K562 (cell line): Measurements from ENCODE around the gene SLC35D2. TPM values are rescaled to one million over a fixed set of nuclear protein-coding genes. Genes with fewer than 3 reads are reported as not detected.

Experiments
- ATAC-seq: fragments of 200-7000 bp; cut with Tn5 transposase; 3 replicates; pipeline ENCODE4 v1.9.1; 2020; ENCODE audit warnings: moderate library complexity
- BruUV-seq: library from RNA; stranded (reverse); fragments of 400-500 nt; replicated peaks from 2 replicates; lab custom pipeline; 2021; lab: Mats Ljungman, UMichigan
- CTCF ChIA-PET: fragments of 300-600 bp; formaldehyde crosslinking; extraction: SDS; loops from one replicate; lab custom pipeline; 2021; ENCODE audit warnings: low intra/inter-chr PET ratio; lab: Yijun Ruan, JAX
- POLR2A ChIA-PET: fragments of 300-600, 350-650 bp; sonication (Branson Sonifier 250); formaldehyde crosslinking; extraction: SDS; loops from one replicate; lab custom pipeline; 2021; ENCODE audit warnings: antibody characterized with exemption, inconsistent platforms; lab: Yijun Ruan, JAX
- DNase-seq, 4 experiments: peaks; one replicate each; pipeline versions ENCODE4 v3.0.0 to v3.0.0-alpha.2; 2011 to 2018; ENCODE audit warnings: low spot score in 3 of 4, mixed read lengths in 3 of 4; ENCODE audit errors: extremely low read depth in 1 of 4
- FAIRE-seq: peaks from 2 replicates; lab custom pipeline; 2011; peaks lifted over from hg19 to GRCh38; lab: Jason Lieb, UNC
- H2AFZ ChIP-seq: 2 replicates; pipeline ENCODE4 v1.6.0; 2011; ENCODE audit warnings: low read depth, low read length, control low read depth, inconsistent platforms
- H3K27ac ChIP-seq: fragments of 200-600 bp; 3 replicates; pipeline ENCODE4 v1.8.0; 2011; ENCODE audit warnings: low read depth, mild to moderate bottlenecking, control low read depth, inconsistent platforms, low read length, moderate library complexity, mixed read lengths; ENCODE audit errors: extremely low read depth
- H3K27me3 ChIP-seq, 2 experiments: fragments of 300-600 bp in 1 of 2; 2 replicates in 1 of 2; 3 replicates in 1 of 2; pipeline versions ENCODE4 v1.6.0 to v1.8.0; 2011; ENCODE audit warnings: inconsistent platforms in 2 of 2, low read length in 2 of 2, mild to moderate bottlenecking in 1 of 2, mixed read lengths in 1 of 2, moderate library complexity in 1 of 2; ENCODE audit not compliant: control insufficient read depth in 2 of 2, insufficient read depth in 2 of 2
- H3K36me3 ChIP-seq: fragments of 300-600 bp; 3 replicates; pipeline ENCODE4 v1.8.0; 2011; ENCODE audit warnings: mild to moderate bottlenecking, low read length, inconsistent platforms; ENCODE audit not compliant: control insufficient read depth, insufficient read depth
- H3K4me1 ChIP-seq, 2 experiments: fragments of 200-600 bp in 1 of 2; replicated peaks in 1 of 2; 2 replicates in 1 of 2; 3 replicates in 1 of 2; pipeline versions ENCODE4 v1.5.1 to v1.8.0; 2011; ENCODE audit warnings: inconsistent platforms in 2 of 2, low read length in 2 of 2, mild to moderate bottlenecking in 1 of 2, mixed read lengths in 1 of 2, moderate library complexity in 1 of 2; ENCODE audit not compliant: control insufficient read depth in 2 of 2, insufficient read depth in 2 of 2
- H3K4me2 ChIP-seq: 2 replicates; pipeline ENCODE4 v1.6.1; 2011; ENCODE audit warnings: low read length, control low read depth, inconsistent platforms, mixed read lengths; ENCODE audit not compliant: insufficient read depth
- H3K4me3 ChIP-seq: fragments of 200-600 bp; sonication (generic), shearing (Covaris generic); 2 replicates; pipeline ENCODE4 v1.5.1; 2016; ENCODE audit warnings: control low read depth, inconsistent platforms
- H3K79me2 ChIP-seq: fragments of 200-600 bp; 3 replicates; pipeline ENCODE4 v1.8.0; 2011; ENCODE audit warnings: low read length, inconsistent platforms; ENCODE audit not compliant: control insufficient read depth, insufficient read depth
- H3K9ac ChIP-seq, 2 experiments: 2 replicates each; pipeline versions ENCODE4 v1.6.0 to v1.6.1; 2011; ENCODE audit warnings: low read depth in 2 of 2, low read length in 2 of 2, control low read depth in 1 of 2, inconsistent platforms in 1 of 2, mild to moderate bottlenecking in 1 of 2, mixed read lengths in 1 of 2; ENCODE audit not compliant: insufficient read depth in 1 of 2
- H3K9me1 ChIP-seq: one replicate; pipeline ENCODE4 v1.6.0; 2011; ENCODE audit warnings: inconsistent platforms, mild to moderate bottlenecking, low read length, moderate library complexity; ENCODE audit not compliant: control insufficient read depth, insufficient read depth
- H3K9me3 ChIP-seq: replicated peaks from 2 replicates; pipeline ENCODE4 v1.5.1; 2011; ENCODE audit warnings: low read depth, low read length, inconsistent platforms; ENCODE audit not compliant: control insufficient read depth, insufficient read depth
- H4K20me1 ChIP-seq: replicated peaks from 2 replicates; pipeline ENCODE4 v1.6.1; 2011; ENCODE audit warnings: low read length, inconsistent platforms, mixed read lengths; ENCODE audit not compliant: control insufficient read depth, insufficient read depth
- HMG20B ChIP-seq: fragments of 250-450 bp; sonication (Bioruptor Pico); IDR thresholded peaks from 2 replicates; pipeline ENCODE4 v1.5.0; 2021; ENCODE audit warnings: mild to moderate bottlenecking
- ILF3 ChIP-seq: fragments of 450-650 bp; IDR thresholded peaks from 2 replicates; pipeline ENCODE4 v1.6.1; 2018; ENCODE audit warnings: antibody characterized with exemption, mild to moderate bottlenecking, moderate library complexity, borderline replicate concordance
- LCOR ChIP-seq: sonication (generic); formaldehyde crosslinking; IDR thresholded peaks from 2 replicates; pipeline ENCODE4 v1.8.0; 2022; ENCODE audit warnings: mild to moderate bottlenecking, missing genetic modification reagents
- NFE2L1 ChIP-seq: fragments of 450-650 bp; IDR thresholded peaks from 2 replicates; pipeline ENCODE4 v1.6.1; 2016; ENCODE audit warnings: missing genetic modification characterization, low read depth, mild to moderate bottlenecking, missing compliant biosample characterization, moderate library complexity, borderline replicate concordance
- SAP30 ChIP-seq: fragments of 200-600 bp; sonication (generic); IDR thresholded peaks from 2 replicates; pipeline ENCODE4 v1.6.1; 2012; ENCODE audit warnings: borderline replicate concordance, low read depth, mild to moderate bottlenecking, moderate library complexity, low read length, control low read depth, inconsistent platforms; ENCODE audit not compliant: insufficient read depth, poor library complexity, severe bottlenecking
- TOE1 ChIP-seq, 2 experiments: fragments of 450-650 bp in 1 of 2; sonication (generic) in 1 of 2; formaldehyde crosslinking in 1 of 2; IDR thresholded peaks; 2 replicates each; pipeline versions ENCODE4 v1.7.1 to v1.8.0; 2016 to 2022; ENCODE audit warnings: borderline replicate concordance in 2 of 2, mild to moderate bottlenecking in 2 of 2, antibody characterized with exemption in 1 of 2, inconsistent platforms in 1 of 2, low read depth in 1 of 2, missing genetic modification reagents in 1 of 2, moderate library complexity in 1 of 2
- ZBTB8A ChIP-seq: fragments of 450-650 bp; IDR thresholded peaks from 2 replicates; pipeline ENCODE4 v1.6.1; 2018; ENCODE audit warnings: mild to moderate bottlenecking, moderate library complexity; ENCODE audit not compliant: partially characterized antibody
- ZNF212 ChIP-seq: fragments of 450-650 bp; formaldehyde crosslinking; IDR thresholded peaks from 2 replicates; pipeline ENCODE4 v1.4.0; 2020; ENCODE audit warnings: mild to moderate bottlenecking
- ZNF561 ChIP-seq: fragments of 450-650 bp; formaldehyde crosslinking; conservative IDR thresholded peaks from 2 replicates; pipeline ENCODE4 v1.4.0; 2020; ENCODE audit warnings: mild to moderate bottlenecking, moderate library complexity
- ZNF77 ChIP-seq: fragments of 250-450 bp; sonication (Bioruptor Pico); IDR thresholded peaks from 2 replicates; pipeline ENCODE4 v1.5.0; 2020
- WGBS: fragments of 100-300 bp; shearing (Covaris generic); methylation state at CpG from one replicate; pipeline ENCODE4 v1.1.6; 2016; ENCODE audit warnings: low coverage, mixed read lengths; ENCODE audit not compliant: insufficient coverage; ENCODE audit errors: missing lambda C conversion rate; 5-methylcytosine and 5-hydroxymethylcytosine counted together
- in situ Hi-C: fragments of 300-500 bp; cut with MboI; formaldehyde crosslinking; loops from 4 replicates; pipeline ENCODE4 v1.15.0; 2018; ENCODE audit warnings: inconsistent platforms, mixed read lengths
- intact Hi-C: fragments of 100-400 bp; cut with micrococcal nuclease; formaldehyde crosslinking; loops from 2 replicates; pipeline ENCODE4 v1.14.2; 2022
- polyA plus RNA-seq, 8 experiments: library from polyadenylated mRNA; depleted of rRNA in 4 of 8; stranded (reverse) in 5 of 8; unstranded in 3 of 8; fragments of >200 nt; fragmentation: Nextera tagmentation in 2 of 8; fragmentation: Illumina TruSeq in 1 of 8; extraction: Ambion mirVana in 2 of 8; extraction: Trizol in 1 of 8; gene quantifications; 2 replicates each; pipeline versions ENCODE4 v1.2.1 to v1.2.3, GENCODE V29; 2011 to 2014; ENCODE audit warnings: inconsistent platforms in 1 of 8, missing spikeins in 1 of 8
- total RNA-seq, 7 experiments: library from RNA; depleted of rRNA in 6 of 7; stranded (reverse); fragments of >200 nt in 6 of 7; fragmentation: Illumina TruSeq in 2 of 7; extraction: Trizol in 2 of 7; gene quantifications; 2 replicates each; pipeline versions ENCODE4 v1.2.1 to v1.2.3, GENCODE V29; 2011 to 2021; ENCODE audit warnings: low replicate concordance in 1 of 7
- TF ChIP-seq, protein P1 (sequence below): sonication (generic); formaldehyde crosslinking; IDR thresholded peaks from 2 replicates; pipeline ENCODE4 v1.8.0; 2023; ENCODE audit warnings: mild to moderate bottlenecking, missing genetic modification reagents
- TF ChIP-seq, protein P2 (sequence below): fragments of 200-400 bp; formaldehyde crosslinking; IDR thresholded peaks from 2 replicates; pipeline ENCODE4 v1.6.1; 2017; ENCODE audit warnings: mild to moderate bottlenecking, low read depth, low read length, moderate library complexity
- TF ChIP-seq, protein P3 (sequence below): sonication (generic); formaldehyde crosslinking; IDR thresholded peaks from 2 replicates; pipeline ENCODE4 v1.8.1; 2023; ENCODE audit warnings: mild to moderate bottlenecking, missing genetic modification reagents, moderate library complexity

The SLC35D2 gene
- total and polyA plus RNA-seq, 9 of the 15 experiments (the other 6 are each of a cell fraction or from before 2014, with no cell fraction given): 2.9 to 14.9 (median 11.7) TPM

DNA sequence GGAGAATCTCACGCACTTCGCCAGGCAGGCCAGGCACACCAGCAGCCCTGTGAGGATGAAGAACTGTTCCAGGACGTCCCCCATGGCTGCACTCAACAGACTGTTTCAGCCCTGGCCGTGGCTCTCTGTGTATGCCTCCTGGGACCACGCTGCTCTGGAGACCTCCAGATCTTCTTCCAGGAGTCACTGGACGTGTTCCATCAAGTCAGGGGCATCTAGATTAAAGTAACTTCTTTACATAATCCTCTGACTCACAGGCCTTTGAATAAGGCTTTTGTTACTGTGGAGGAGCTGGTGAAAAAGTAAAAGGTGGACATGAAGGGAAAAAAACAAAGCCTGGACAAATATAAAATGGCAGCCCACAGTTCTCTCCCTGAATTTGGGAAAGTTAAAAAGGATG is 81.5 kb downstream of the SLC35D2 start, which contains the start of gene HSD17B3:
HSD17B3 (minus strand) TSS at position 156 of the 400 bp plus-strand sequence; CDS start at position 84, 72 bp downstream.
- TF ChIP-seq NFE2L1 (tag) (no peak), ZBTB8A (no peak), ZNF561 (CRISPR knock-in tag) (no peak), TOE1 (IDR thresholded peaks at IDR 0.05; ENCODE audit: borderline replicate concordance) (no peak), TOE1 (CRISPR knock-in tag; IDR thresholded peaks at IDR 0.05; ENCODE audit: borderline replicate concordance, low read depth) (no peak), ZNF212 (CRISPR knock-in tag) (no peak), ZNF77 (no peak), HMG20B (CRISPR knock-in tag) (no peak), LCOR (CRISPR knock-in tag) (no peak), SAP30 (no peak), ILF3 (no peak)
- TF ChIP-seq, protein P1, sequence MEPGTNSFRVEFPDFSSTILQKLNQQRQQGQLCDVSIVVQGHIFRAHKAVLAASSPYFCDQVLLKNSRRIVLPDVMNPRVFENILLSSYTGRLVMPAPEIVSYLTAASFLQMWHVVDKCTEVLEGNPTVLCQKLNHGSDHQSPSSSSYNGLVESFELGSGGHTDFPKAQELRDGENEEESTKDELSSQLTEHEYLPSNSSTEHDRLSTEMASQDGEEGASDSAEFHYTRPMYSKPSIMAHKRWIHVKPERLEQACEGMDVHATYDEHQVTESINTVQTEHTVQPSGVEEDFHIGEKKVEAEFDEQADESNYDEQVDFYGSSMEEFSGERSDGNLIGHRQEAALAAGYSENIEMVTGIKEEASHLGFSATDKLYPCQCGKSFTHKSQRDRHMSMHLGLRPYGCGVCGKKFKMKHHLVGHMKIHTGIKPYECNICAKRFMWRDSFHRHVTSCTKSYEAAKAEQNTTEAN (CRISPR knock-in tag): no peak
- TF ChIP-seq, protein P2, sequence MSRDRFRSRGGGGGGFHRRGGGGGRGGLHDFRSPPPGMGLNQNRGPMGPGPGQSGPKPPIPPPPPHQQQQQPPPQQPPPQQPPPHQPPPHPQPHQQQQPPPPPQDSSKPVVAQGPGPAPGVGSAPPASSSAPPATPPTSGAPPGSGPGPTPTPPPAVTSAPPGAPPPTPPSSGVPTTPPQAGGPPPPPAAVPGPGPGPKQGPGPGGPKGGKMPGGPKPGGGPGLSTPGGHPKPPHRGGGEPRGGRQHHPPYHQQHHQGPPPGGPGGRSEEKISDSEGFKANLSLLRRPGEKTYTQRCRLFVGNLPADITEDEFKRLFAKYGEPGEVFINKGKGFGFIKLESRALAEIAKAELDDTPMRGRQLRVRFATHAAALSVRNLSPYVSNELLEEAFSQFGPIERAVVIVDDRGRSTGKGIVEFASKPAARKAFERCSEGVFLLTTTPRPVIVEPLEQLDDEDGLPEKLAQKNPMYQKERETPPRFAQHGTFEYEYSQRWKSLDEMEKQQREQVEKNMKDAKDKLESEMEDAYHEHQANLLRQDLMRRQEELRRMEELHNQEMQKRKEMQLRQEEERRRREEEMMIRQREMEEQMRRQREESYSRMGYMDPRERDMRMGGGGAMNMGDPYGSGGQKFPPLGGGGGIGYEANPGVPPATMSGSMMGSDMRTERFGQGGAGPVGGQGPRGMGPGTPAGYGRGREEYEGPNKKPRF: no peak
- TF ChIP-seq, protein P3, sequence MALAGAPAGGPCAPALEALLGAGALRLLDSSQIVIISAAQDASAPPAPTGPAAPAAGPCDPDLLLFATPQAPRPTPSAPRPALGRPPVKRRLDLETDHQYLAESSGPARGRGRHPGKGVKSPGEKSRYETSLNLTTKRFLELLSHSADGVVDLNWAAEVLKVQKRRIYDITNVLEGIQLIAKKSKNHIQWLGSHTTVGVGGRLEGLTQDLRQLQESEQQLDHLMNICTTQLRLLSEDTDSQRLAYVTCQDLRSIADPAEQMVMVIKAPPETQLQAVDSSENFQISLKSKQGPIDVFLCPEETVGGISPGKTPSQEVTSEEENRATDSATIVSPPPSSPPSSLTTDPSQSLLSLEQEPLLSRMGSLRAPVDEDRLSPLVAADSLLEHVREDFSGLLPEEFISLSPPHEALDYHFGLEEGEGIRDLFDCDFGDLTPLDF (CRISPR knock-in tag): no peak
- H4K20me1 ChIP-seq: no peaks in the 10 kb centered on the region
- H3K79me2 ChIP-seq: no peaks in the 10 kb centered on the region
- ChIA-PET POLR2A (no interaction called here), CTCF (no interaction called here)
- H3K4me3 ChIP-seq: no peak within 1 kb of the TSS
- FAIRE-seq (no peak), DNase-seq (no peak), ATAC-seq (no peak)
- H3K27me3 ChIP-seq: 0 out of 5 replicates have a peak, but pooled peaks cover 0 to 2% of the 10 kb centered on the region in 2 experiments
- no TSS peak for BruUV-seq
- no peak within 1 kb of the TSS for H2AFZ ChIP-seq
- no peak within 1 kb of the TSS for H3K9ac ChIP-seq
- H3K9me3 ChIP-seq: no peaks in the 10 kb centered on the region; the same call in 1 of the 2 replicates
- in situ Hi-C loops: no loop called here
- no peak within 1 kb of the TSS for H3K4me2 ChIP-seq
- H3K9me1 ChIP-seq: no peaks in the 10 kb centered on the region
- H3K4me1 ChIP-seq: no peaks in the 10 kb centered on the region; a peak in 1 of 5 replicates
- no peaks in the 10 kb centered on the region for H3K36me3 ChIP-seq
- intact Hi-C loops: no loop called here
- 25% methylated on average over 6 of the region's 6 CpGs for WGBS
- no peak within 1 kb of the TSS for H3K27ac ChIP-seq
